ENCODE results near the gene ARF5.
"Not testable (repeated sequence)": the region's sequence is repeated elsewhere in the genome, so short reads cannot be mapped to it uniquely, and the experiment has no call there.

GRCh38 chr7:127540461-127540860 lies 47.8 kb upstream of the ARF5 start:
- not testable (repeated sequence) for TF ChIP-seq EZH2 (IDR thresholded peaks at IDR 0.05; ENCODE audit: insufficient read depth, poor library complexity, severe bottlenecking); EZH2phosphoT487 (IDR thresholded peaks at IDR 0.05; ENCODE audit: insufficient read depth, low read depth)
